ENCODE results near the gene PRX.

Gene PRX

GRCh38 chr19:40365010-40365409 lies 48.2 kb downstream of the PRX start:
- no peak for DNase-seq (ENCODE audit: low read depth in 1 of 2, low spot score in 1 of 2)

- no peak for DNase-seq (ENCODE audit: low read depth in 1 of 2, low spot score in 1 of 2)
Measured at GRCh38 chr19:40363069-40363468, 50.1 kb downstream of the PRX start.

- no peak for DNase-seq (ENCODE audit: low read depth in 1 of 2, low spot score in 1 of 2)
Measured at GRCh38 chr19:40362160-40362559, 51.0 kb downstream of the PRX start.

DNA sequence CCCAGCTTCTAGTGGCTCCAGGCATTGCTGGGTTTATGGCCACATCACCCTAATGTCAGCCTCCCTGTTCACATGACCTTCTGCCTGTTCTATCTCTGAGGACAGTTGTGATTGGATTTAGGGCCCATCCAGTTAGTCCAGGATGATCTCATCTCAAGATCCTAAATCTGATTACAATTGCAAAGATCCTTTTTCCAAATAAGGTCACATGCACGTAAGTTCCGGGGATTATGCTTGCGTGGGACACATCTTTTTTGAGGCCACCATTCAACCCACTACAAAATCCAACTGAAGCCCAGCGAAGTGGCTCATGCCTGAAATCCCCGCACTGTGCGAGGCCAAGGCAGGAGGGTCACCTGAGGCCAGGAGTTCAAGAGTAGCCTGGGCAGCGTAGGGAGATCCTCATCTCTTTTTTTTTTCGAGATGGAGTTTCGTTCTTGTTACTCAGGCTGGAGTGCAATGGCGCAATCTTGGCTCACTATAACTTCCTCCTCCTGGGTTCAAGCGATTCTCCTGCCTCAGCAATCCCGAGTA lies 52.4 kb downstream of the PRX start:
- no peak for DNase-seq (ENCODE audit: low read depth in 1 of 2, low spot score in 1 of 2)

DNA sequence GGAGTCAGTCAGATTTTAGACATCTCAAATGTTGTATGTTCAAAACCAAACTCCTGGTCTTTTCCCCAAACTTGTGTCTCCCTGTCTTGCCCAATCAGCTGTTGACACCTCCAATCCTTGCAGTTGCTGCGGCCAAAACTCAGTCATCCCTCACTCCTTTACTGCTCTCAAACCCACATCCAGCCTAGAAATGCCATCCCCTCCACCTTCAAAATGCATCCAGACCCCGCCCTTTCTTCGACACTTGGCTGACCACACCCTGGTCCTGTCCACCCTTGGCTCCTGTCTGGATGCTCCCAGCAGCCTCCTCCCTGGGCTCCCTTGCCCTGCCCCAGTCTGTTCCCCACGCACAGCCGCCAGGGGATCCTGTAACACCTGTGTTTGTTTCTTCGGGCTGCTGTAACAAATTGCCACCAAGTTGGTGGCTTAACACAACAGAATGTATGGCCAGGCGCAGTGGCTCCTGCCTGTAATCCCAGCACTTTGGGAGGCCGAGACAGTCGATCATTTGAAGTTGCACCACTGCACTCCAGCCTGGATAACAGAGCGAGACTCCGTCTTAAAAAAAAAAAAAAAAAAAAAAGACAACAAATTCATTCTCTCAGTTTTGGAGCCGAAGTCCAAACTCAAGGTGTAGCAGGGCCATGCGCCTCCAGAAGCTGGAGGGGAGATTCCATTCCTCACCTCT lies 53.0 kb downstream of the PRX start:
- no peak for DNase-seq (ENCODE audit: low read depth in 1 of 2, low spot score in 1 of 2)

DNA sequence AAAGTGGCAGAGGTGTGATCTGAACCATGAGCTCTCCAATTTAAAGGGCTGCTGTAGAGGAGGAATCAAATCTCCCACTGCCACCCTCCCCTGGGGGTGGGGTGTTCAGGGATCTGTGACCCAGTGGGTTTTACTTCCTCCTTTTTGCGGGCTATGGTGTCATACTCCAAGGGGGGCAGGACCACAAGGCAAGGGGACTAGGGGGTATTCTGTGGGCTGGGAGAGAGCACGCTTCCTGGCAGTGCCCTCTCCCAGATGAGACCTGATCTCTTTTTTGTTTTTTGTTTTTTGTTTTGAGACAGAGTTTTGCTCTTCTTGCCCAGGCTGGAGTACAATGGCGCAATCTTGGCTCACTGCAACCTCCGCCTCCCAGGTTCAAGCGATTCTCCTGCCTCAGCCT lies 54.4 kb downstream of the PRX start:
- no peak for DNase-seq (ENCODE audit: low read depth in 1 of 2, low spot score in 1 of 2)

DNA sequence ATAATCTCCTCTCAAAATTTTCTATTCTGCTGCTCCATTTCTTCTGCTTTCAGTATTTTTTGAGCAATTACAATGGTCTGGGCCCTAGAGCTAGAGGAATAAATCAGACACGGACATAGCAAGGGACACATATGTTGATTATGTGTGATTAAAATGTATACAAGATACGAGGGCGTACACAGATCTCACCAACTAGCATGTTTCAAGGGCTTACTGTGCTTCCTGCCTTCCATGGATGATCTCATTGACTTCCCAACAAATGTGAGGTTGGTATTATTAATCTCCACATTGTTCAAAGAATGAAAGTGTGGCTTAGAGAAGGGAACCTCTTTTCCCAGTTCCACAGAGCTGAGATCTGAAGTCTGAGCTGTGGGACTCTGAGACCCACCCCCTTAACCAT lies 55.5 kb downstream of the PRX start:
- no peak for DNase-seq (ENCODE audit: low read depth in 1 of 2, low spot score in 1 of 2)

GRCh38 chr19:40356681-40357595 lies 56.2 kb downstream of the PRX start:
- DNase-seq (ENCODE audit: low read depth in 1 of 2, low spot score in 1 of 2) = no peak

DNA sequence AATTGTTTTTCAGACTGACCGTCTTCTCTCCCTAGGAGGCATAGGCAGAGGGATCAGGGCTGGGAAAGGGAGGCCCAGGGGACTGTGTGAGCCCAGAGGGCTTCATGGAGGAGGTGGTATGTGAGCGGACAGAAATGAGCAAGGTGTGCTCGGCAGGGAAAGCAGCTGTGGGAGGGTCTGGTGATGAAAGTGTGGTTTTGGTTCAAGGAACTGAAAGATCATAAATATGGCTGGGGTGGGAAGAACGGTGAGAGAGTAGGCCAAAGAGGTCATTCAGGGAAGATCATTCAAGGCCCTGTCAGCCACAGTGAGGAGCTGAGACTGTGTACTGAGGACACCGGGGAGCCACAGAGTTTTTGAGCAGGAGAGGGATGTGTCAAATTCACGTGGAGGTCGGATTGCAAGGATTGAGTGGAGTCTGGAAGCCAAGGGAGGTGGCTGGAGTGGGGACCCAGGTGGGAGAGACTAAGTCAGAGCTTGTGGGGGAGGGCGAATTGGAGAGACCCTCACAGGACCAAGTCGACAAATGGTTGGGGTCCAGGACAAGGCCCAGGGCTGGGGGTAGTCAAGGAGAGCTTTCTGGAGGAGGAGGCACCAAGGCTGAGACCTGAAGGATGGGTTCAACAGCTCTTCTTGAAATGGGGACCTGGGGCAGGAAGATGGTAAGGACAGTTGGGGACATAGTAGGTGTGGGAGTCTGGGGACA lies 57.0 kb downstream of the PRX start:
- DNase-seq (ENCODE audit: low read depth in 1 of 2, low spot score in 1 of 2) = no peak

DNA sequence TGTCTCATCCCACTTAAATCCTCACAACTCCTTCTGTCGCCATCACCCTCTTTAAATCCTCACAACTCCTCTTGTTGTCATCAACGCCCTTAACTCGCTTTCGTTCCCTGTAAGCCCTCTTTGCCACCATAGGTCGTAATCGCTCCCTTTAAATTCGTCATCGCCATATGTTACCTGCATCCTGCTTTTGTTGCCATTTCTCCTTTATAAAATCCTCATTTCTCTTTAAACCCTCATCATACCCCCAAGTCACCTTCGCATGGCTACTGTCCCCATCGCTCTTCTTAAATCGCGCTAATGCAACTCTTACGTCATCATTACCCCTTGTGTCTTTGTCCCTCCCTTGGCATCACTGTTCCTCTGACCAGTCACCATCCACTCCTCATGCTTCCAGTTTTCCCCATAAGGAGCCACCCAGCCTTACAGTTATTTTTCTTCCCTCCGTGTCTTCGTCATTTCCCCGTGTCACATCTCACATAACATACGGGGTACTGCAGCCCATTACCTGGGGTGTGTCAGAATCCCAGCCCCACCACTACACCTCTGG lies 64.1 kb downstream of the PRX start:
- no peak for DNase-seq (ENCODE audit: low read depth in 1 of 2, low spot score in 1 of 2)

- DNase-seq (ENCODE audit: low read depth in 1 of 2, low spot score in 1 of 2) = peak; percentile 95 to 98
Measured at GRCh38 chr19:40348125-40348913, 64.9 kb downstream of the PRX start, which contains the start of the genes C19orf47 and PLD3. C19orf47 (minus strand) TSS chr19:40348397; CDS start chr19:40341857, 6,540 bp downstream. PLD3 (plus strand) TSS chr19:40348695; CDS start chr19:40366484, 17,789 bp downstream.

DNA sequence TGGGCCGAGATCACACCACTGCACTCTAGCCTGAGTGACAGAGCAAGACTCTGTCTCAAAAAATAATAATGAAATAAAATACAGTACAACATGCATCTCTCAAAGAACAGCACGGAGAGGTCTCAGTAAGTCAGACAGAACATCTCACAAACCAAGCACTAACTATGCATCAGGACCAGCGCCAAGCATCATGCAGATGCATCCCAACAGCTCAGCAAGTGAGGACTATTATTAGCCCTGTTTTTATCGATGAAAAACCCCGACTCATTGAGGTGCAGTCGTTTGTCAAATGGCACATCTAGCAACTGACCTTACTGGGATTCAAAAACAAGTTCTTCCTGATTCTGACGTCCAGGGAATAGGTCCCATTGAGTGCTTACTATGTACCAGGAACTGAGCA lies 68.8 kb downstream of the PRX start:
- no peak for DNase-seq (ENCODE audit: low read depth in 1 of 2, low spot score in 1 of 2)

Data from activated T-helper 1 cell treated with anti-CD3 and anti-CD28 coated beads, Interleukin-2, amount 50 U/mL, for 16 hours (primary cell).